ENCODE data around the gene NRG3.

Gene NRG3

GRCh38 chr10:82358486-82359099, 483.6 kb downstream of the NRG3 start:
- TF ChIP-seq TSHZ2 (CRISPR knock-in tag; IDR thresholded peaks at IDR 0.05) (no peak), POU6F1 (CRISPR knock-in tag; IDR thresholded peaks at IDR 0.05; ENCODE audit: borderline replicate concordance, low read depth) (no peak), ZNF565 (CRISPR knock-in tag; conservative IDR thresholded peaks at IDR 0.05; ENCODE audit: low read depth) (no peak), BACH2 (CRISPR knock-in tag; IDR thresholded peaks at IDR 0.05; ENCODE audit: borderline replicate concordance) (no peak), ZFP30 (CRISPR knock-in tag; IDR thresholded peaks at IDR 0.05) (no peak), ESRRG (CRISPR knock-in tag; IDR thresholded peaks at IDR 0.05) (no peak), PPARA (CRISPR knock-in tag; IDR thresholded peaks at IDR 0.05; ENCODE audit: borderline replicate concordance) (no peak), TCF4 (CRISPR knock-in tag; IDR thresholded peaks at IDR 0.05; ENCODE audit: borderline replicate concordance) (no peak), PATZ1 (CRISPR knock-in tag; IDR thresholded peaks at IDR 0.05; ENCODE audit: borderline replicate concordance) (no peak), ARNTL (CRISPR knock-in tag; IDR thresholded peaks at IDR 0.05; ENCODE audit: borderline replicate concordance, low read depth) (no peak), OSR1 (CRISPR knock-in tag; IDR thresholded peaks at IDR 0.05) (no peak), RARB (CRISPR knock-in tag; IDR thresholded peaks at IDR 0.05) (no peak), GLIS3 (CRISPR knock-in tag; IDR thresholded peaks at IDR 0.05) (no peak)

GRCh38 chr10:82361256-82361655, 486.3 kb downstream of the NRG3 start:
- TF ChIP-seq ZNF70 (CRISPR knock-in tag; IDR thresholded peaks at IDR 0.05) (no peak), BACH2 (CRISPR knock-in tag; IDR thresholded peaks at IDR 0.05; ENCODE audit: borderline replicate concordance) (no peak), PATZ1 (CRISPR knock-in tag; IDR thresholded peaks at IDR 0.05; ENCODE audit: borderline replicate concordance) (no peak), ZC3H10 (CRISPR knock-in tag; IDR thresholded peaks at IDR 0.05) (no peak), RARB (CRISPR knock-in tag; IDR thresholded peaks at IDR 0.05) (no peak), TSHZ2 (CRISPR knock-in tag; IDR thresholded peaks at IDR 0.05) (no peak), CSDC2 (CRISPR knock-in tag; IDR thresholded peaks at IDR 0.05) (no peak), PPARA (CRISPR knock-in tag; IDR thresholded peaks at IDR 0.05; ENCODE audit: borderline replicate concordance) (no peak), ZNF565 (CRISPR knock-in tag; conservative IDR thresholded peaks at IDR 0.05; ENCODE audit: low read depth) (no peak), ZNF8 (CRISPR knock-in tag; IDR thresholded peaks at IDR 0.05) (no peak), OSR1 (CRISPR knock-in tag; IDR thresholded peaks at IDR 0.05) (no peak), TOX (CRISPR knock-in tag; IDR thresholded peaks at IDR 0.05; ENCODE audit: borderline replicate concordance) (no peak), ISL1 (CRISPR knock-in tag; IDR thresholded peaks at IDR 0.05) (no peak), TCF4 (CRISPR knock-in tag; IDR thresholded peaks at IDR 0.05; ENCODE audit: borderline replicate concordance) (no peak), CREB5 (CRISPR knock-in tag; IDR thresholded peaks at IDR 0.05; ENCODE audit: low read depth) (no peak), ZFP30 (CRISPR knock-in tag; IDR thresholded peaks at IDR 0.05) (no peak), POU6F1 (CRISPR knock-in tag; IDR thresholded peaks at IDR 0.05; ENCODE audit: borderline replicate concordance, low read depth) (no peak), SNAI2 (CRISPR knock-in tag; IDR thresholded peaks at IDR 0.05) (no peak)
- ATAC-seq = no peak

More at GRCh38 chr10:82358486-82359099, 483.6 kb downstream of the NRG3 start:
- ATAC-seq = no peak
